ENCODE results near the gene DCC. TPM values are rescaled to one million over a fixed set of nuclear protein-coding genes. Genes with fewer than 3 reads are reported as not detected.
A peak's percentile ranks its signal among the peaks of the same experiment; 100 is the strongest.

The DCC gene
- total RNA-seq, 1 experiment from 2014 or later = not detected

GRCh38 chr18:53567929-53568574 lies 1228.1 kb downstream of the DCC start:
- peak; percentile 16 for DNase-seq (ENCODE audit: low read depth)
- in situ Hi-C loops (cut with HindIII; ENCODE audit: low pct_unique_long_range_greater_than_20kb, low sequenced_read_pairs) = no loop called here
